HK-2 (cell line): ENCODE results near the gene BTBD9.
"Not testable (repeated sequence)": the region's sequence is repeated elsewhere in the genome, so short reads cannot be mapped to it uniquely, and the experiment has no call there.

Experiments
- DNase-seq: peaks from one replicate; pipeline ENCODE4 v3.0.0-alpha.2; 2018; ENCODE audit not compliant: unreplicated experiment

BTBD9 gene

DNA sequence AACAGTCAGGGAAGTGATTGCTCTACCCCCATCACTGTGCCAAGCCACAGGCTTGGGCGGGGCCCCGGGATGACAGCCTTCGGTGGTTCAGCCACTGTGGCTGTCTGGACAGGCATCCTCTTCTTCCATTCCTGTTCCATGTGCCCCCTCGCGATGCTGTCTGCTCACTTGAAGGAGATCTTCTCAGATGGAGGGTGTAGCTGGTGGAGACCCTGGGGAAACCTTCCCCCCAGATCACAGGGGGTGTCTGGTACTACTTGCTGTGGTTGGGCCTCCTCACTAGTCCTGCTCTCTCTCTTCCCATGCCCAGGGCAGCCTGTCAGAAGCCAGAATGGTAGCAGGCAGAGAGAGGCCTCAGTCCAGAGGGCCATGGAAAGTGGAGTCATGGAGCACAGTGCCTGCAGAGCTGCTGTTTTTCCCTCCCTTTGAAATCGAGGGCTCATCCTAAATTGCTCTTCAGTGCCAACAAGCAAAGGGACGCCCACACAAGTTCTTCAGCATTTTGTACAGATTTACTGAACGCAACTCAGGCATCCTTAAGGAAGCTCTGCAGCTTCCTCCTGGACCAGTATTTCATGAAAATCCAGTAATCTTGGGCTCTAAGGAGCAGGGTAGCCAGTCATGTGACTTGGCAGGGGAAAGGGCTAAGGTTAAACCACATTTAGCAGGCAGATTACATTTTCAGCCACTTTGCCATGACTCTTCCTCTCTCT is 493.6 kb downstream of the BTBD9 start:
- no peak for DNase-seq

GRCh38 chr6:38144365-38144945 is 495.3 kb downstream of the BTBD9 start:
- no peak for DNase-seq

DNA sequence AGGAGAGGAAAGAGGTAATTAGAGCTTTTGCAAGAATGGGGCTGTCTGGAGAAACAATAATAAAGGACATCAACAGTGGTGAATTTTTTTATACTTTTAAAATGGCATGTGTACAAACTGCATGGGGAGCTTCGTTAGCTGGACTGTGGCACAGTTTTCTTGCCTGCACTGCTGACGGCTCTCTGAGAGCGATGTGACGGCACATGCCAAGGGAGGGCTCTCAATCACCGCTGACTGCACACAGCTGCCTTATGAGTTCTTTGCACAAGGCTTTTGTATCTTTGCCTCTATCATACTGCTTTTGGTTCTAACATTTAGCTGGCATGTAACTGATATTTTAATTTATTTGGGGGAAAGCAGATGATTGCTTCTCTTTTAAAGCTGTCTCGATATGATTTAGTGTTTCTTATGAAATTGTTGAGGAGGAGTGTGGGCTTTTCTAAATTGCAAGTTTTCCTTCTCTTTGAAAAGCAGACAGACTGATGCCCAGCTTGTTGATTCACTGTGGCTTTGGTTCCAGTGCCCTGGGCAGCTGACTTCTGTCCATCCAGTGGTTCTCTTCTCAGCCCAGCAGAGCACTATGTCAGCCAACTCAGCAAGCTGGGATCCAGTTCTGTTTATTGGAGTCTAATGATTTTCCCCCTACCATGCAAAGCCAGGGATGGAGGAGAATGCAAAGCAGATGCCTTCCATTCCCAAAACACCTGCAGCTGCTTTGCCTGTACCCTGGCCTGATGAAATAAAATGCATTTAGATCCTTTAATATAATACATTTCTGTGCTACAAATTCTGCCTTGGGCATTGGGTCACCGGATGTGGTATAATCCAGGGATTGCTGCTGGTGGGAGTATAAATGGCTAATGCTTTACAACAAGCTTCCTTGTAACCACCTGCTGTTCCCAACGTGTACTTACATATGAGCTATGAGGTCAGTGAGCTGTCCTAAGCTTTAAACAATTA is 496.3 kb downstream of the BTBD9 start:
- no peak for DNase-seq

DNA sequence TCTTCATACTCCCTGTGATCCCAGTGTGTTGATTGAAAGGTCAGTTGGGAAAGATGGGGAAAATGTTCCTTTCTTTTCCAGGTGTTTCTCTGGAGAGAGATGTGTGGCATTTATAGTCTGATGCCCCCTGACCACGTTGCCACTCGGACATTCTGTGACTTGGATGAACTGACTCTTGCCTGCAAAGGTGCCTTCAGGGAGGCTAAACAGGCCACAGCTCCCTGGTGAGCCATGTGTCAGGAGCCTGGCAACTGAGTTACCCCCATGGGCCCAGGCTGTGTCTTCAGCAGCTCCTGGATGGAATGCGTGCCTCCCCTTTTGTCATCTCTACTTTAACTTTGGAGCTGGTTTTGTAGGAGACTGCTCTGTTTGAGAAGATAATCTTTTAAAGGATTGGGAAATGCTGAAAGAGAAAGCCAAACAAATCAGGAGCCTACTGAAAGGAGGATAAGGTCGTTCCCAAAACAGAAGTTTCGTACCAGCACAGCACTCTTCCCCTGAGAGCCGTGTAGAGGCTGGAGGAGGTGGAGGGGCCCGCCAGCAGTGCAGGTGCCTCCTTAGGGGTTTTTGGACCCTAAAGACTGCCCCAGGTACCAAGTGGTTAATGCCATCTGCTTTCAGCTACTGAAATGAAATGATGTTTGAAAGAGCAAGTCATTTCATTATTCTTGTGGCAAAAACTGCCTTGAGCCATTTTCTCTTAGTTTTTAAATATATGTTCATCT is 497.4 kb downstream of the BTBD9 start:
- DNase-seq: no peak

- no peak for DNase-seq
Measured at GRCh38 chr6:38141716-38142115, 498.0 kb downstream of the BTBD9 start.

DNA sequence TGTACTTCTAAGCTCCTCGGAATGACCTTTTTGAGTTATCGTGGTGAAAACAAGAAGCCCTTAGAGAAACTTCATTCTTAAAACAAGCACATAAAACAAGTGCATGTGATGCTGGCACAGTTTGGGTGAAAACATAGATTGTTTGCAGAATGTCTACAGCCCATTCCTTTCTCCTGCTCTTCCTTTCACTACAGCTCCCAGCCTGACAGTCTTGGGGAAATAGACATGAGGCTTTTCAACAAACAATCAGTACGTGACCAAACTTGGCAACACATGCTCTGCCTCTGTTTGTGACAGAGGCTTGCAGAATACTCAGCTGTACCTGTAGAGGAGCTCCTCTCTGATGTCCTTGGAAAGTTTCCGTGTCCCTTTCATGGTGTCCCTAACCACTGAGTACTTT is 498.6 kb downstream of the BTBD9 start:
- no peak for DNase-seq

- no peak for DNase-seq
Measured at GRCh38 chr6:38138374-38138773, 501.4 kb downstream of the BTBD9 start.

DNA sequence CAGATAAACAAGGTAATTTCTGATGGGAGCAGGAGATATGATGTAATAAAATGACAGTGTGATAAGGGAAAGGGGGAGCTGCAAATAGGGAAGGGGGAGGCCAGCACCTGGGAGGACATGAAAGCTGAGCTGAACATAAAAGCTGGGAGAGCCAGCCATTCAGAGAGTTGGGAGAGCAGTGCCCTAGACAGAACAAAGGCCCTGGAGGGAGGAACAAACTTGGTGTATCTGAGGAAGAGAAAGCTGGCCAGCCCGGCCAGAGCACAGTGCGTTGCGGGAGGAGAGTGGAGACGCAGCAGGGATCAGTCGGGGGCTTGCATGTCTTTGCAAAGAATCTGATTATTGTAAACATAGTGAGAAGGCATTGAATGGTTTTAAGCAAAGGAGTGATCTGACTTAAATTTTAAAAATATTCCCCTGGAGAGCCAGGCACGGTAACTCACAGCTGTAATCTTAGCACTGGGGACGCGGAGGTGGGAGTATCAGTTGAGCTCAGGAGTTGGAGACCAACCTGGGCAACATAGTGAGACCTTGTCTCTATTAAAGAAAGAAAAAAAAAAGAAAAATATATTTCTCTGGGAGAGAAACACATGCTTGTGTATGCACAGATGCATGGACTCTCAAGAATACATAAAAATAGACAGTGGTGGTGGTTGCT is 502.0 kb downstream of the BTBD9 start:
- DNase-seq: no peak

- DNase-seq: no peak
Measured at GRCh38 chr6:38136547-38136946, 503.2 kb downstream of the BTBD9 start.

- no peak for DNase-seq
Measured at GRCh38 chr6:38134704-38135088, 505.0 kb downstream of the BTBD9 start.

DNA sequence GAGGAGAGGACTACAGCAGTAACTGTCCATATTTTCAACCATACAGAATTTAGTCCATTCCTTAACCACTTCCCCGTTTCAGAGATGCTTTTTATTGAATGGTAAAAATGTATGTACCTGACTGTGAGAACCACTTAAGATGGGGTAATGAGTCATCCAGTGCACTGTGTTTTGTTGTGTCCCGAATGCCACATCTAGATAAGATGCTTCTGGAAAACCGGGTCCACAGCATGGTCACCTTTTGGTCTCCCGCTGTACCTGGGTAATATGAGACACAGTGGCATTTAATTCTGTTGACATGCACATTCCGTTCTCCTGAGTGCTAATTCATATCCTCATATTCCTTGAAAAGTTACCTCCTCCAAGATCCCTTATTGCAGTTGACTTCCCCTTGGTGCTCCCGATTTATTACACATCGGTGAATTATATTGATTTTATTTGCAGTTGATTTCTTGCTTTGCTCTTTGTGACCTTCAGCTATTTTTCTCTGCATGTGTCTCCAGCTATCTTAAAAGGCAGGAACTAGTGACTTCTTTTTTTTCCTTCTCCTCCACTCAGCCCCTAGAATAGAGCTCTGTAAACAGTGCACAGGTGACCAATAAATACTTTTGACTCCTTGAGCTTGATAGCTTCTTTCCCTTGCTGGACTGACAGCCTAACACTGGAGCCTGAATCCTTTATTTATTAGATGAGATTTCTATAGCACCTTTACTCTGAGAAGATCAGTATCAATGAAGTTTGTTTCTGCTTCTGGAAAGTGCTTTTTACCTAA is 505.6 kb downstream of the BTBD9 start:
- DNase-seq: no peak

DNA sequence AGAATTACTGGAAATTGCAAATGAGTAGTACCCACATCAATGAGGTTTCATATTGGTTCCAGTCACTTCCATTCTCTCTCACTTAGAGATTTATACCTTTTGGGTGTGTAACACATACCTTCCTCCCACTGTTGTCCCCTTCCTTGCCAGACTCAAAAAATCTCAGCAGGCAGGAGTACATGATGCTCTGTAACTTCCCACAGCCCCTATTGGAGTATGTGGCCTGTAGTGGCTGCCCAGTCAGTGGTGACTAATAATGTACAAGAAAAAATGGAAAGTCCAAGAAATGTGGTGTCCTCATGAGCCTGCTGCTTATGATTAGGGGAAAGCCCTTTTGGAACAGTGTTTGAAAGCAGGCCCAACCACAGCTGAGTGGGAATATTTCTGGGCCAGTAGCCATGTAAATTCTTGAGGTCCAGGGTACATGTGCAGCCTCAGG is 508.2 kb downstream of the BTBD9 start:
- DNase-seq: peak; percentile 36

DNA sequence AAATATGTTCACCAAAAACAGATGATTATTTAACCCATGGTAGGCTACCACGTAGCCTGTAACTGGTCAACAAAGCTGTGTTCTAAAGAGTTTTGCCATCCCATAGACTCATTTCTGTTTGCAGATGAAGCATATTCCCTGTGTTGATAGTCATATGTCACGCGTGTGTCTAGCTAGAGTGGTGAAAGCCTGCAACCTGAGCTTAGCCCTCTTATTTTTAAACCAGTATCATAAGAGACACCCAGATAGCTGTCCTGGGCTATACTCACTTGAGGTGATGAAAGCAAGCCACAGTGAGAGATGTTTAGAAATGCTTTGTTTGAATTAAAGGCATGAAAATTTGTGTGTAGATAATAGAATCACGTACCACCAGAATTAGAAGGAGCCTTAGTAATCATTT is 512.4 kb downstream of the BTBD9 start:
- DNase-seq: no peak

GRCh38 chr6:38124224-38124926 is 515.4 kb downstream of the BTBD9 start:
- DNase-seq: not testable (repeated sequence)

DNA sequence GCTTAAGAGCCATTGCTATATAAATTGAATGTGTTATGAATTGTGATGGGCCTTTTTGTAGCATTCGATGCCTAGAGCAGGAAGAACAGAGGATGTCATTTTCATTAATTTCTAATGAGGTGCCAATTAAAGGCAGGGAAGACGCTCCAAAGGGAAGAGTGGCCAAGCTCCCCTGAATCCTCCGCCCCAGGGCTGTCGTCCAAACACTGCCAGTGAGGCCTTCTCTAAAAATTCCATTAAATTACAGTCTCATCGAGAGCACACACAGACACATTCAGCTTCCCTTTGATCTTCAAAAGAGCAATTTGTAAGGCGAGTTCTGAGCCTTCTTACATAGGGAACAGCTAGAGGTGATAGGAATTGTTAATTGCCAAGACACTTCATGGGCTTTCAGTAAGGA is 520.2 kb downstream of the BTBD9 start:
- DNase-seq: no peak

GRCh38 chr6:38118791-38119365 is 520.9 kb downstream of the BTBD9 start:
- no peak for DNase-seq
